Stimulated activated naive CD8-positive, alpha-beta T cell treated with anti-CD3 and anti-CD28 coated beads, Interleukin-15, amount 100 ng/mL, for 72 hours (primary cell): ENCODE measurements around the gene UGT2A1.
A peak's percentile ranks its signal among the peaks of the same experiment; 100 is the strongest.
"Not testable (repeated sequence)": the region's sequence is repeated elsewhere in the genome, so short reads cannot be mapped to it uniquely, and the experiment has no call there.

ENCODE experiments used
- ATAC-seq: fragments of 150-1000 bp; cut with Tn5 transposase; 2 replicates; pipeline ENCODE4 v1.10.0; 2021; ENCODE audit warnings: mild to moderate bottlenecking, moderate library complexity
- DNase-seq, 2 donors: peaks; one replicate each; pipeline ENCODE4 v3.0.0; 2021 to 2022
- H3K27ac Mint-ChIP-seq, 2 donors: one replicate each; pipeline ENCODE4 v1.8.0; 2022; ENCODE audit warnings: mild to moderate bottlenecking in 2 of 2, mixed read lengths in 2 of 2, moderate library complexity in 2 of 2
- H3K27me3 Mint-ChIP-seq: one replicate; pipeline ENCODE4 v1.8.0; 2022; ENCODE audit warnings: mixed read lengths
- H3K4me1 Mint-ChIP-seq: one replicate; pipeline ENCODE4 v1.8.0; 2022; ENCODE audit warnings: mild to moderate bottlenecking, mixed read lengths
- H3K4me3 Mint-ChIP-seq, 2 donors: one replicate each; pipeline ENCODE4 v1.8.0; 2022; ENCODE audit warnings: mild to moderate bottlenecking in 2 of 2, mixed read lengths in 2 of 2, moderate library complexity in 1 of 2
- H3K9me3 Mint-ChIP-seq, 2 donors: one replicate each; pipeline ENCODE4 v1.8.0; 2022; ENCODE audit warnings: mixed read lengths in 2 of 2

The UGT2A1 gene

DNA sequence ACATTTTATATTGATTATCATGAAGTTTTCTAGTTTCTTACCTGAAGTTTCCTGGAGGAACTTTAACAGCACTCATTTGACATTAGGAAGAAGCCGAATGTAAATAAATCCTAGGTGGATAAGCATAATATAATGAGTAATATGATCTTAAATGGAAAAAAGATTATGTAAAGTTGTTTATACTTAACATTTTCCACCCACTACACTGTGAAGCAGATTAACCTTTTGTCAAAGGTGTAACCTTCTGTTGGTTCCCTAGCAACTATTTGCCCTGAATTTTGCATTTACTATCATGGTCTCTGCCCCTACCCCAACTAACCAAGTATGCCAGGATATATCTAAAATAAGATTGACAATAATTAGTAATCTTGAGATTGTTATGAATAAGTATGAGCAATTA lies at the start of gene UGT2A1:
Gene UGT2A1, minus strand, starts transcription at position 101 of the 400 bp plus-strand sequence. CDS start 5,603 bp downstream, outside the sequence.
- no peaks in the 10 kb centered on the region for H3K4me1 Mint-ChIP-seq
- no peak for ATAC-seq
- no peaks in the 10 kb centered on the region for H3K9me3 Mint-ChIP-seq
- no peaks in the 10 kb centered on the region for H3K27me3 Mint-ChIP-seq
- no peak within 1 kb of the TSS for H3K4me3 Mint-ChIP-seq
- no peak for DNase-seq
- H3K27ac Mint-ChIP-seq, result no peak within 1 kb of the TSS

DNA sequence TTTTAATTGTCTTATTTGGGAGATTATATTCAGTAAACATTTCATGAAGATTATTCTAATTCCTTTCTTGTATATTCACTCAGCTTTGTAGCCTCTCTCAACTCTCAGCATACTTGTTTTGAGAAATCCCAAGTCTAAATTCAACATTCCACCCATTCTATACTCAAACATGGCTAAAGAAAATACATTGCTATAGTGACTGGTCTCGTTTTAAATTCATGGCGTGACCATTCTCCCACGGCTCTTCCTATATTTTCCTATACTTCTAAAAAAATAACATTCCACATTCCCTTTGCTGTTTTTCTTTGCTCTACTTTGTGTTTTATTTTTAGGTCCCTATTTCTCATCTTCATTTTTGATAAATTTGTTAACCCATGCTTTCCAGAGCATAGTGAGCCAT lies 49.2 kb upstream of the UGT2A1 start:
- Mint-ChIP-seq H3K4me3 (no peak overlapping the region), H3K9me3 (peaks cover 7 to 11% of the 10 kb centered on the region in 2 donors), H3K27ac (no peak overlapping the region), H3K4me1 (no peaks in the 10 kb centered on the region), H3K27me3 (no peaks in the 10 kb centered on the region)
- DNase-seq (no peak), ATAC-seq (no peak)

DNA sequence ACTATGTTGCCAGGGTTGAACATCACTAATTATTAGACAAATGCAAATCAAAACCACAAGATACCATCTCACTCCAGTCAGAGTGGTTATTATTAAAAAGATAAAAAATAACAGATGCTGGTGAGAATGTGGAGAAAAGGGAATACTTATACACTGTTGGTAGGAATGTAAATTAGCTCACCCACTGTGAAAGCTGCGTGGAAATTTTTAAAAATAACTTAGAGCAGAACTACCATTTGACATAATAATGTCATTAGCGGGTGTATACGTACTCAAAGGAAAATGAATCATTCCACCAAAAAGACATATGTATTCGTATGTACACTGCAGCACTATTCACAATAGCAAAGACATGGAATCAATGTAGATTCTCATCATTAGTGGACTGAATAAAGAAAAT lies 48.6 kb upstream of the UGT2A1 start:
- Mint-ChIP-seq H3K4me1 (no peaks in the 10 kb centered on the region), H3K9me3 (peaks cover 7 to 11% of the 10 kb centered on the region in 2 donors), H3K4me3 (no peak overlapping the region), H3K27me3 (no peaks in the 10 kb centered on the region), H3K27ac (no peak overlapping the region)
- ATAC-seq (no peak), DNase-seq (no peak)

GRCh38 chr4:69697536-69698242 lies 44.6 kb upstream of the UGT2A1 start:
- DNase-seq (no peak), ATAC-seq (no peak)
- Mint-ChIP-seq H3K27ac (no peak overlapping the region), H3K4me3 (no peak overlapping the region), H3K4me1 (no peaks in the 10 kb centered on the region), H3K27me3 (no peaks in the 10 kb centered on the region), H3K9me3 (peaks cover 7 to 11% of the 10 kb centered on the region in 2 donors)

DNA sequence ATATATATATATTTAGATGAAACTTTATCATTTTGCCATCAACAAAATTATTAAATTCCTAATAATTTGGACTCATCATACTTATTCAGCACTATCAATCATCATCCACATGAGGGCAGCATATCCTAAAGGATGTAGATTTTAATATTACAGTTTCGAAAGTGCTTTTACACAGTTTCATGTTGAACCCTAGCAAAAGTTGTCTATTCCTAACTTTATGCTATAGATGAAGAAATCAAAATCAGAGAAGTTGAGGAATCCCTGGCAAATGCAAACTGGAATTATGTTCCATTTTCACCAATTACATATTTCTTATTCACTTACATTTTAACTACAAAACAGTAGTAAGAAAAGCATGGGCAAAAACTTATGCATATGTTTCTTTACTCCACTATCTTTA lies 36.6 kb upstream of the UGT2A1 start:
- Mint-ChIP-seq H3K27ac (no peak overlapping the region), H3K4me3 (no peak overlapping the region), H3K4me1 (no peaks in the 10 kb centered on the region), H3K9me3 (no peaks in the 10 kb centered on the region), H3K27me3 (no peaks in the 10 kb centered on the region)
- ATAC-seq (no peak), DNase-seq (no peak)

- DNase-seq (no peak), ATAC-seq (no peak)
- Mint-ChIP-seq H3K9me3 (no peaks in the 10 kb centered on the region), H3K27me3 (no peaks in the 10 kb centered on the region), H3K27ac (no peak overlapping the region), H3K4me3 (no peak overlapping the region), H3K4me1 (no peaks in the 10 kb centered on the region)
Measured at GRCh38 chr4:69684804-69685203, 31.8 kb upstream of the UGT2A1 start.

DNA sequence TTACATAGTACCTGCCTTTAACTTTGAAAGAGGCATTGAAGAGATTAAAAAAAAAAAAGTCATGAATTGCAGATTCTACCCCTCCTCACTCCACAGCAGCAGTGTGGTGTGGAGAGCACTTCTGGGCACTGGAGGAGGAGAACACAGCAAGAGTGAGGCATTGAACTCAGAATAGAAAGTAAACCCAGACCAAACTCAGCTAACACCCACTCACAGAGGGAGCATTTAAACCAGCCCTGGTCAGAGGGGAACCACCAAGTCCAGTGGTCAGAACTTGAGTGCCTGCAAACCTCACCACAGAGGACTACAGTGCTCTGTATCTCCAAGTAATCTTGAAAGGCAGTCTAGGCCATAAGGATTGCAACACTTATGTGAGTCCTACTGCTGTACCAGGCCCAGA lies 15.6 kb upstream of the UGT2A1 start:
- Mint-ChIP-seq H3K4me1 (no peaks in the 10 kb centered on the region), H3K27ac (no peak overlapping the region), H3K27me3 (no peaks in the 10 kb centered on the region), H3K9me3 (peaks cover 3 to 6% of the 10 kb centered on the region in 2 donors), H3K4me3 (no peak overlapping the region)
- ATAC-seq (peak; percentile 31), DNase-seq (no peak)

GRCh38 chr4:69664009-69664408 lies 11.0 kb upstream of the UGT2A1 start:
- peak overlapping the region in 1 of 2 donors; percentile 8 for H3K27ac Mint-ChIP-seq

DNA sequence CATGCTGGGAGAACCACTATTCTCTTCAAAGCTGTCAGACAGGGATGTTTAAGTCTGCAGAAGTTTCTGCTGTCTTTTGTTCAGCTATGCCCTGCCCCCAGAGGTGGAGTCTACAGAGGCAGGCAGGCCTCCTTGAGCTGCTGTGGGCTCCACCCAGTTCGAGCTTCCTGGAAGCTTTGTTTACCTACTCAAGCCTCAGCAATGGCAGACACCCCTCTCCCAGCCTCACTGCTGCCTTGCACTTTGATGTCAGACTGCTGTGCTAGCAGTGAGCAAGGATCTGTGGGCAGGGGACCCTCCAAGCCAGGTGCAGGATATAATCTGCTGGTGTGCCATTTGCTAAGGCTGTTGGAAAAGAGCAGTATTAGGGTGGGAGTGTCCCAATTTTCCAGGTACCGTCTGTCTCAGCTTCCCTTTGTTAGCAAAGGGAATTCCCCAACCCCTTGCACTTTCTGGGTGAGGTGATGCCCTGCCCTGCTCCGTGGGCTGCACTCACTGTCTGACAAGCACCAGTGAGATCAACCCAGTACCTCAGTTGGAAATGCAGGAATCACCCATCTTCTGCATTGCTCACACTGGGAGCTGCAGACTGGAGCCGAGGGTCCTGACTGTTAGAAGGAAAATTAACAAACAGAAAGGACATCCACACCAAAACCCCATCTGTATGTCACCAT lies 8.2 kb upstream of the UGT2A1 start:
- not testable (repeated sequence) for H3K27me3 Mint-ChIP-seq, H3K4me1 Mint-ChIP-seq, H3K27ac Mint-ChIP-seq, ATAC-seq, DNase-seq
- Mint-ChIP-seq H3K9me3 (peaks cover 5 to 14% of the 10 kb centered on the region in 2 donors), H3K4me3 (peak overlapping the region in 1 of 2 donors; percentile 20)

More at GRCh38 chr4:69664009-69664408, 11.0 kb upstream of the UGT2A1 start:
- H3K4me3 Mint-ChIP-seq, DNase-seq, ATAC-seq, H3K4me1 Mint-ChIP-seq, H3K27me3 Mint-ChIP-seq: not testable (repeated sequence)
- peaks cover 5 to 14% of the 10 kb centered on the region in 2 donors for H3K9me3 Mint-ChIP-seq

DNA sequence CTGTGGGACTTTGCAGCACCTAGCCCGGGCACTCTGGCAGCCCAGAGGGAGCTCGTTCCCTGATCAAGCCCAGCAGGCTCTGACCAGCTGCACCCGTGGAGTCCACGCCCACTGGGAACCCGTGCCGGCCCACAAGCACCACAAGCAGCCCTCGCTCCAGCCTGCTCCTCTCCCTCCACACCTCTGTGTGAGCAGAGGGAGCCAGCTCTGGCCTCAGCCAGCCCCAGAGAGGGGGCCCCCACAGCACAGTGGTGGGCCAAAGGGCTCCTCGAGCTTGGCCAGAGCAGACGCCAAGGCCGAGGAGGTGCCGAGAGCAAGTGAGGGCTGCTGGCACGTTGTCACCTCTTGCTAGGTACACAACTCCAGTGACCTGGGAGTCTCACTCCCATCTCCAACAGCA lies 5.1 kb upstream of the UGT2A1 start:
- peaks cover 9% of the 10 kb centered on the region for H3K4me1 Mint-ChIP-seq
- ATAC-seq (no peak), DNase-seq (no peak)
- no peak overlapping the region for H3K4me3 Mint-ChIP-seq
- H3K27me3 Mint-ChIP-seq, result no peaks in the 10 kb centered on the region
- peaks cover 5 to 7% of the 10 kb centered on the region in 2 donors for H3K9me3 Mint-ChIP-seq
- H3K27ac Mint-ChIP-seq, result no peak overlapping the region

GRCh38 chr4:69656653-69657158 lies 3.7 kb upstream of the UGT2A1 start:
- no peak overlapping the region for H3K4me3 Mint-ChIP-seq
- H3K27ac Mint-ChIP-seq, result peak overlapping the region in 1 of 2 donors; percentile 3
- H3K27me3 Mint-ChIP-seq, result no peaks in the 10 kb centered on the region
- peaks cover 8% of the 10 kb centered on the region for H3K4me1 Mint-ChIP-seq
- peaks cover 0 to under 1% of the 10 kb centered on the region in 2 donors for H3K9me3 Mint-ChIP-seq
- no peak for DNase-seq
- ATAC-seq, result peak; percentile 40

GRCh38 chr4:69650872-69651271 lies 2.2 kb downstream of the UGT2A1 start:
- H3K27me3 Mint-ChIP-seq, result no peaks in the 10 kb centered on the region
- no peak for DNase-seq
- no peak overlapping the region for H3K4me3 Mint-ChIP-seq
- no peak for ATAC-seq
- H3K9me3 Mint-ChIP-seq, result no peaks in the 10 kb centered on the region
- H3K27ac Mint-ChIP-seq, result no peak overlapping the region
- no peaks in the 10 kb centered on the region for H3K4me1 Mint-ChIP-seq

GRCh38 chr4:69649629-69650028 lies 3.4 kb downstream of the UGT2A1 start:
- H3K9me3 Mint-ChIP-seq, result no peaks in the 10 kb centered on the region
- H3K27me3 Mint-ChIP-seq, result no peaks in the 10 kb centered on the region
- no peaks in the 10 kb centered on the region for H3K4me1 Mint-ChIP-seq
- no peak for DNase-seq
- H3K27ac Mint-ChIP-seq, result no peak overlapping the region
- no peak overlapping the region for H3K4me3 Mint-ChIP-seq
- ATAC-seq, result no peak

DNA sequence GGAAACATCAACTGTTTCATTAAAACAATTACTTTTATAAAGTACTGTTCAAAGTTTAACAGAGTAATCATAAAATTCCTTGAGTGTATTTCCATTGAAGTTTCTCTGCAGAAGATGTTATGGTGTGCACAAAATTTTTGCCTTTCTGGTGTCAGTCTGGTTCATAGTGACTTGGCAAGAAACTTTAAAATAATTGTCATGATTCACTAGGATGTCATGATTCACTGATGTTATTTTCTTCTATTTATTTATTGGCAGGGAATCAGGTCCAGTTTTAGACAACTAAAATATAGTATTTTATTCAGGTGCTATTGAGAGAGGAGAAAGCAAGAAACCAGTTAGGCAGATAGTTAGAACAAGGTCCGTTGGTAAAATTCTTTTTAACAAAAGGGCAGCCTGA lies 3.8 kb downstream of the UGT2A1 start:
- ATAC-seq (no peak), DNase-seq (no peak)
- Mint-ChIP-seq H3K4me1 (no peaks in the 10 kb centered on the region), H3K4me3 (no peak overlapping the region), H3K27me3 (no peaks in the 10 kb centered on the region), H3K27ac (no peak overlapping the region), H3K9me3 (no peaks in the 10 kb centered on the region)

DNA sequence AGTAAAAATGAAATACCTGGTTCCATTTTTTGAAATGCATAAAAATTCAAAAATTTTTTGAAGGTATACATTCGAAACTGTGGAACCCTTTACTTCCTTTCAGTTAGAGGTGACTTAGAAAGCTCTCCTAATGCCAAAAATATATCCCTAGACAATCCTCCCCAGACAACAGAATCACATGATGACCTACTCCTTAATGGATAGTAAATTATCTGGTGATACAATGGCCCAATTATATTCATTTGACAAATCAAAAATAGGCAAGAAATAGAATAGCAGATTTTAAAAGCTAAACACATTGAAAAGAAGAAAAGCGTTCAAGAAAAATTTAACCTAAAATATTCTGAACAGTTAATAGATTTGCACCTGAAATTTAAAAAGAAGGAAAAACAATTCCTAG lies 10.1 kb downstream of the UGT2A1 start:
- no peak overlapping the region for H3K27ac Mint-ChIP-seq
- H3K9me3 Mint-ChIP-seq, result no peaks in the 10 kb centered on the region
- ATAC-seq (no peak), DNase-seq (no peak)
- no peaks in the 10 kb centered on the region for H3K27me3 Mint-ChIP-seq
- H3K4me3 Mint-ChIP-seq, result no peak overlapping the region
- no peaks in the 10 kb centered on the region for H3K4me1 Mint-ChIP-seq

DNA sequence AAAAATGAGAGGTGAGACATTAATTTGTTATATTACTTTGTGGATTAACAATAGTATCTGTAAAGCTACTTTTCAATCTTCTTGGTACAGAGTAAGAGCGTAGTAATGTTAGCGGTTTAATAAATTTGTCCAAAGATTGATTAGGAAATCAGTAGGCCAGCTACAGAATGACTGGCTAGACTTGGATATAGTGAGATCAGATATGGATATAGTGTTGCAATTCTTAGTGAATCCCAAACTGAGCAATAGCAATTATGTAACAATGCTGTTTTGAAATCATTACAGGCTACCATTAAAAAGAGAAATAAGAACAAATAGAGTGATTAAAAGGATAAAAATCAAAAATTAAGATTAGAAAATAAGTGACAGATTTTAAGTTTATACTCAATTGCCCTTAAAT lies 12.8 kb downstream of the UGT2A1 start:
- DNase-seq, result no peak
- no peak overlapping the region for H3K27ac Mint-ChIP-seq
- H3K27me3 Mint-ChIP-seq, result no peaks in the 10 kb centered on the region

More for the DNA sequence above, 12.8 kb downstream of the UGT2A1 start:
- no peaks in the 10 kb centered on the region for H3K9me3 Mint-ChIP-seq
- H3K4me3 Mint-ChIP-seq, result no peak overlapping the region
- ATAC-seq, result no peak
- H3K4me1 Mint-ChIP-seq, result no peaks in the 10 kb centered on the region
